ENCODE data around the gene SCAPER.

DNA sequence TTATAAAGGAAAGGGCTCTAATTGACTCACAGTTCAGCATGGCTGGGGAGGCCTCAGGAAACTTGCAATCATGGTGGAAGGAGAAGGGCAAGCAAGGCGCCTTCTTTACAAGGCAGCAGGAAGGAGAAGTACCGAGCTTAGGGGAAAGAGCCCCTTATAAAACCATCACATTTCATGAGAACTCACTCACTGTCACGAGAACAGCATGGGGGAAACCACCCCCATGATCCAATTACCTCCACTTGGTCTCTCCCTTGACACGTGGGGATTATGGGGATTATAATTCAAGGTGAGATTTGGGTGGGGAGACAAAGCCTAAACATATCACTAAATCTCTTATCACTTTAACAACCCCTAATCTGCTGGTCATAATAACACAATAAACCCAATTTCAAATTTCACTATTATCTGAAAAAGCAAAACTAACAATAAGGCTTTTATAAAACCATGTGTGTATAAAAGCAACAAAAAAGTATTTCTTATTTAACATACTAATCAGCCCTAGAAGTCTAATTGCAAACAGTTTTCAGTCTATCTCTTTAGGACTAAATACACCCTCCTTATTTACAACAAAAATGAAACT is 43.2 kb downstream of the SCAPER start:
- no peak for TF ChIP-seq RAD21 (IDR thresholded peaks at IDR 0.05)
- TF ChIP-seq, protein P1, sequence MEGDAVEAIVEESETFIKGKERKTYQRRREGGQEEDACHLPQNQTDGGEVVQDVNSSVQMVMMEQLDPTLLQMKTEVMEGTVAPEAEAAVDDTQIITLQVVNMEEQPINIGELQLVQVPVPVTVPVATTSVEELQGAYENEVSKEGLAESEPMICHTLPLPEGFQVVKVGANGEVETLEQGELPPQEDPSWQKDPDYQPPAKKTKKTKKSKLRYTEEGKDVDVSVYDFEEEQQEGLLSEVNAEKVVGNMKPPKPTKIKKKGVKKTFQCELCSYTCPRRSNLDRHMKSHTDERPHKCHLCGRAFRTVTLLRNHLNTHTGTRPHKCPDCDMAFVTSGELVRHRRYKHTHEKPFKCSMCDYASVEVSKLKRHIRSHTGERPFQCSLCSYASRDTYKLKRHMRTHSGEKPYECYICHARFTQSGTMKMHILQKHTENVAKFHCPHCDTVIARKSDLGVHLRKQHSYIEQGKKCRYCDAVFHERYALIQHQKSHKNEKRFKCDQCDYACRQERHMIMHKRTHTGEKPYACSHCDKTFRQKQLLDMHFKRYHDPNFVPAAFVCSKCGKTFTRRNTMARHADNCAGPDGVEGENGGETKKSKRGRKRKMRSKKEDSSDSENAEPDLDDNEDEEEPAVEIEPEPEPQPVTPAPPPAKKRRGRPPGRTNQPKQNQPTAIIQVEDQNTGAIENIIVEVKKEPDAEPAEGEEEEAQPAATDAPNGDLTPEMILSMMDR (IDR thresholded peaks at IDR 0.05; ENCODE audit: low read depth, low read length, missing input control): no peak
- TF ChIP-seq EGR1 (IDR thresholded peaks at IDR 0.05; ENCODE audit: low read depth in 2 of 2): no peak
- TF ChIP-seq, protein P2, sequence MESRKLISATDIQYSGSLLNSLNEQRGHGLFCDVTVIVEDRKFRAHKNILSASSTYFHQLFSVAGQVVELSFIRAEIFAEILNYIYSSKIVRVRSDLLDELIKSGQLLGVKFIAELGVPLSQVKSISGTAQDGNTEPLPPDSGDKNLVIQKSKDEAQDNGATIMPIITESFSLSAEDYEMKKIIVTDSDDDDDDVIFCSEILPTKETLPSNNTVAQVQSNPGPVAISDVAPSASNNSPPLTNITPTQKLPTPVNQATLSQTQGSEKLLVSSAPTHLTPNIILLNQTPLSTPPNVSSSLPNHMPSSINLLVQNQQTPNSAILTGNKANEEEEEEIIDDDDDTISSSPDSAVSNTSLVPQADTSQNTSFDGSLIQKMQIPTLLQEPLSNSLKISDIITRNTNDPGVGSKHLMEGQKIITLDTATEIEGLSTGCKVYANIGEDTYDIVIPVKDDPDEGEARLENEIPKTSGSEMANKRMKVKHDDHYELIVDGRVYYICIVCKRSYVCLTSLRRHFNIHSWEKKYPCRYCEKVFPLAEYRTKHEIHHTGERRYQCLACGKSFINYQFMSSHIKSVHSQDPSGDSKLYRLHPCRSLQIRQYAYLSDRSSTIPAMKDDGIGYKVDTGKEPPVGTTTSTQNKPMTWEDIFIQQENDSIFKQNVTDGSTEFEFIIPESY (IDR thresholded peaks at IDR 0.05): no peak
- TF ChIP-seq, protein P3, sequence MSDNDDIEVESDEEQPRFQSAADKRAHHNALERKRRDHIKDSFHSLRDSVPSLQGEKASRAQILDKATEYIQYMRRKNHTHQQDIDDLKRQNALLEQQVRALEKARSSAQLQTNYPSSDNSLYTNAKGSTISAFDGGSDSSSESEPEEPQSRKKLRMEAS (IDR thresholded peaks at IDR 0.05): no peak
- no peak for TF ChIP-seq TAF1 (conservative IDR thresholded peaks at IDR 0.05)
- TF ChIP-seq HNF4A (conservative IDR thresholded peaks at IDR 0.05): no peak
- no peak for TF ChIP-seq JUND (IDR thresholded peaks at IDR 0.05)
- TF ChIP-seq YY1 (IDR thresholded peaks at IDR 0.05): no peak
